T-cell (primary cell): ENCODE measurements around the gene PIK3R6. TPM values are rescaled to one million over a fixed set of nuclear protein-coding genes. Genes with fewer than 3 reads are reported as not detected.

ENCODE experiments used
- ATAC-seq, 4 experiments: fragments of 200-7000 bp in 3 of 4; fragments of 150-1000 bp in 1 of 4; cut with Tn5 transposase; replicated peaks in 1 of 4; 1 replicate in 3 of 4; 2 replicates in 1 of 4; pipeline ENCODE4 v1.10.0; 2021; ENCODE audit warnings: moderate library complexity in 3 of 4, mild to moderate bottlenecking in 2 of 4, moderate number of reproducible peaks in 1 of 4
- CTCF ChIA-PET, 2 donors: fragments of 300-600 bp; sonication (Branson Sonifier 250); formaldehyde crosslinking; loops; one replicate each; lab custom pipeline; 2022; ENCODE audit warnings: antibody characterized with exemption in 2 of 2; lab: Charles Lee
- POLR2A ChIA-PET, 2 donors: fragments of 300-600 bp; sonication (Branson Sonifier 250); formaldehyde crosslinking; loops; one replicate each; lab custom pipeline; 2022; ENCODE audit warnings: antibody characterized with exemption in 2 of 2; lab: Charles Lee
- DNase-seq, 35 experiments: peaks; one replicate each; pipeline versions ENCODE4 v3.0.0 to v3.0.0-alpha.2; 2013 to 2023
- H3K27ac ChIP-seq: one replicate; pipeline ENCODE4 v1.5.1; 2013; ENCODE audit warnings: low read length
- H3K27me3 ChIP-seq, 2 experiments: replicated peaks in 1 of 2; 1 replicate in 1 of 2; 2 replicates in 1 of 2; pipeline versions ENCODE4 v1.6.1 to v1.7.0; 2013; ENCODE audit warnings: low read length in 1 of 2, mixed read lengths in 1 of 2; ENCODE audit not compliant: control insufficient read depth in 2 of 2, insufficient read depth in 2 of 2; ENCODE audit errors: extremely low read depth in 1 of 2
- H3K36me3 ChIP-seq, 2 donors: 1 replicate in 1 of 2; 2 replicates in 1 of 2; pipeline versions ENCODE4 v1.6.1 to v1.7.0; 2013; ENCODE audit warnings: low read length in 1 of 2; ENCODE audit not compliant: control insufficient read depth in 2 of 2, insufficient read depth in 1 of 2; ENCODE audit errors: extremely low read depth in 1 of 2
- H3K4me1 ChIP-seq, 2 experiments: 1 replicate in 1 of 2; 2 replicates in 1 of 2; pipeline versions ENCODE4 v1.6.1 to v1.7.0; 2013; ENCODE audit warnings: low read length in 2 of 2, mixed read lengths in 1 of 2; ENCODE audit not compliant: insufficient read depth in 2 of 2, control insufficient read depth in 1 of 2; ENCODE audit errors: extremely low read depth in 1 of 2
- H3K4me3 ChIP-seq, 2 donors: 1 replicate in 1 of 2; 2 replicates in 1 of 2; pipeline versions ENCODE4 v1.5.1 to v1.7.0; 2013; ENCODE audit warnings: mild to moderate bottlenecking in 2 of 2, low read length in 1 of 2, moderate library complexity in 1 of 2; ENCODE audit not compliant: control insufficient read depth in 1 of 2; ENCODE audit errors: extremely low read depth in 1 of 2
- H3K9me3 ChIP-seq: 2 replicates; pipeline ENCODE4 v1.7.0; 2013
- H3K27ac Mint-ChIP-seq, 2 donors: one replicate each; pipeline ENCODE4 v1.8.0; 2020 to 2021; ENCODE audit warnings: mild to moderate bottlenecking in 2 of 2, mixed read lengths in 2 of 2
- H3K27me3 Mint-ChIP-seq, 2 donors: one replicate each; pipeline ENCODE4 v1.8.0; 2021 to 2022; ENCODE audit warnings: mixed read lengths in 2 of 2
- H3K36me3 Mint-ChIP-seq: one replicate; pipeline ENCODE4 v1.8.0; 2021; ENCODE audit warnings: mixed read lengths
- H3K4me1 Mint-ChIP-seq, 3 donors: one replicate each; pipeline ENCODE4 v1.8.0; 2020 to 2022; ENCODE audit warnings: mixed read lengths in 3 of 3, mild to moderate bottlenecking in 1 of 3
- H3K4me3 Mint-ChIP-seq, 3 donors: one replicate each; pipeline ENCODE4 v1.8.0; 2020 to 2022; ENCODE audit warnings: mild to moderate bottlenecking in 3 of 3, mixed read lengths in 3 of 3, moderate library complexity in 3 of 3
- H3K9me3 Mint-ChIP-seq, 3 donors: one replicate each; pipeline ENCODE4 v1.8.0; 2020 to 2022; ENCODE audit warnings: mixed read lengths in 3 of 3
- WGBS: methylation state at CpG from one replicate; pipeline ENCODE4 v1.1.5; 2013; ENCODE audit warnings: missing lambda C conversion rate; ENCODE audit not compliant: insufficient coverage; 5-methylcytosine and 5-hydroxymethylcytosine counted together
- total RNA-seq, 35 experiments: library from RNA in 6 of 35; stranded (reverse) in 6 of 35; fragments of 120-200 nt in 1 of 35; gene quantifications; one replicate each; pipeline versions ENCODE4 v1.2.1 to v1.2.4 and lab custom pipeline; 2013 to 2026

PIK3R6 gene
- total RNA-seq, 5 donors from 2014 or later (not counting 1 experiment from before 2014, with no cell fraction given) = 0.53 to 1.4 (median 0.72) TPM

- ATAC-seq = peak in 2 of 4 experiments; percentile 32 to 61
- Mint-ChIP-seq H3K27me3 (no peaks in the 10 kb centered on the region), H3K27ac (no peak overlapping the region), H3K4me3 (no peak overlapping the region), H3K4me1 (peaks cover 0 to 6% (median 0%) of the 10 kb centered on the region in 3 donors), H3K36me3 (peaks cover 6% of the 10 kb centered on the region), H3K9me3 (peaks cover 0 to 5% (median 0%) of the 10 kb centered on the region in 3 donors)
- no peaks in the 10 kb centered on the region for H3K4me1 ChIP-seq
- peak in 2 of 35 experiments; percentile 2 to 24 for DNase-seq
- CTCF ChIA-PET = no interaction called here
- no peaks in the 10 kb centered on the region for H3K9me3 ChIP-seq
- H3K27ac ChIP-seq = no peak overlapping the region
- no peaks in the 10 kb centered on the region for H3K36me3 ChIP-seq
- POLR2A ChIA-PET = no interaction called here
- H3K4me3 ChIP-seq = no peak overlapping the region
- no peaks in the 10 kb centered on the region for H3K27me3 ChIP-seq
Measured at GRCh38 chr17:8846768-8847211, 20.7 kb downstream of the PIK3R6 start.

GRCh38 chr17:8844229-8845218 lies 22.9 kb downstream of the PIK3R6 start:
- Mint-ChIP-seq H3K36me3 (peaks cover 6% of the 10 kb centered on the region), H3K4me1 (peaks cover 0 to 6% (median 0%) of the 10 kb centered on the region in 3 donors), H3K9me3 (peaks cover 0 to 5% (median 0%) of the 10 kb centered on the region in 3 donors), H3K27me3 (no peaks in the 10 kb centered on the region), H3K27ac (no peak overlapping the region), H3K4me3 (no peak overlapping the region)
- no peaks in the 10 kb centered on the region for H3K27me3 ChIP-seq
- DNase-seq = no peak
- CTCF ChIA-PET = interaction anchor here in 1 of 2 donors (1.2 kb wide), 1 partner anchor 23 kb away, joined by 3 read pairs; the partner anchor contains the start of gene PIK3R6
- no peak overlapping the region for H3K27ac ChIP-seq
- no peak for ATAC-seq
- no peaks in the 10 kb centered on the region for H3K9me3 ChIP-seq
- H3K4me3 ChIP-seq = no peak overlapping the region
- POLR2A ChIA-PET = interaction anchor here in 1 of 2 donors (0.6 kb wide), 1 partner anchor 76 kb away, joined by 4 read pairs; no protein-coding TSS in a partner anchor
- 100% methylated on average over 1 of the region's 9 CpGs for WGBS
- no peaks in the 10 kb centered on the region for H3K36me3 ChIP-seq
- H3K4me1 ChIP-seq = no peaks in the 10 kb centered on the region

- H3K9me3 Mint-ChIP-seq = peaks cover 0 to 5% (median 0%) of the 10 kb centered on the region in 3 donors
- Histone ChIP-seq H3K27me3 (no peaks in the 10 kb centered on the region), H3K36me3 (peaks cover 0 to 4% of the 10 kb centered on the region in 2 donors), H3K4me1 (no peaks in the 10 kb centered on the region), H3K4me3 (no peak overlapping the region), H3K27ac (no peak overlapping the region), H3K9me3 (no peaks in the 10 kb centered on the region)
- no peak overlapping the region for H3K4me3 Mint-ChIP-seq
- DNase-seq (no peak), ATAC-seq (no peak)
- H3K27ac Mint-ChIP-seq = no peak overlapping the region
- POLR2A ChIA-PET = no interaction called here
- H3K36me3 Mint-ChIP-seq = peaks cover 6% of the 10 kb centered on the region
- CTCF ChIA-PET = interaction anchor here in 1 of 2 donors (0.5 kb wide), 1 partner anchor 229 kb away, joined by 3 read pairs; no protein-coding TSS in a partner anchor
- 61% methylated on average over 2 of the region's 2 CpGs for WGBS
- no peaks in the 10 kb centered on the region for H3K27me3 Mint-ChIP-seq
- peaks cover 0 to 6% (median 0%) of the 10 kb centered on the region in 3 donors for H3K4me1 Mint-ChIP-seq
Measured at GRCh38 chr17:8843344-8843743, 24.1 kb downstream of the PIK3R6 start.

GRCh38 chr17:8841844-8842243 lies 25.6 kb downstream of the PIK3R6 start:
- Mint-ChIP-seq H3K9me3 (peaks cover 0 to 5% (median 0%) of the 10 kb centered on the region in 3 donors), H3K27ac (no peak overlapping the region), H3K36me3 (peaks cover 6% of the 10 kb centered on the region), H3K4me3 (no peak overlapping the region), H3K4me1 (peaks cover 0 to 6% (median 0%) of the 10 kb centered on the region in 3 donors), H3K27me3 (no peaks in the 10 kb centered on the region)
- WGBS = 100% methylated on average over 1 of the region's 4 CpGs
- Histone ChIP-seq H3K4me3 (no peak overlapping the region), H3K36me3 (peaks cover 0 to 4% of the 10 kb centered on the region in 2 donors), H3K9me3 (no peaks in the 10 kb centered on the region), H3K27ac (no peak overlapping the region), H3K27me3 (no peaks in the 10 kb centered on the region), H3K4me1 (no peaks in the 10 kb centered on the region)
- DNase-seq (no peak), ATAC-seq (no peak)
- ChIA-PET CTCF (no interaction called here), POLR2A (no interaction called here)

GRCh38 chr17:8839410-8839935 lies 28.0 kb downstream of the PIK3R6 start:
- Histone ChIP-seq H3K4me1 (no peaks in the 10 kb centered on the region), H3K36me3 (peaks cover 0 to 11% of the 10 kb centered on the region in 2 donors), H3K27me3 (no peaks in the 10 kb centered on the region), H3K9me3 (no peaks in the 10 kb centered on the region), H3K27ac (no peak overlapping the region), H3K4me3 (no peak overlapping the region)
- H3K4me3 Mint-ChIP-seq = no peak overlapping the region
- ChIA-PET POLR2A (no interaction called here), CTCF (no interaction called here)
- no peak overlapping the region for H3K27ac Mint-ChIP-seq
- H3K4me1 Mint-ChIP-seq = peaks cover 0 to 6% (median 0%) of the 10 kb centered on the region in 3 donors
- ATAC-seq (no peak), DNase-seq (no peak)
- peaks cover 4% of the 10 kb centered on the region for H3K36me3 Mint-ChIP-seq
- H3K9me3 Mint-ChIP-seq = no peaks in the 10 kb centered on the region
- WGBS = 86% methylated on average over 2 of the region's 11 CpGs
- no peaks in the 10 kb centered on the region for H3K27me3 Mint-ChIP-seq

GRCh38 chr17:8838551-8839095 lies 28.9 kb downstream of the PIK3R6 start:
- DNase-seq = no peak
- no peaks in the 10 kb centered on the region for H3K9me3 Mint-ChIP-seq
- H3K27ac ChIP-seq = no peak overlapping the region

More at GRCh38 chr17:8838551-8839095, 28.9 kb downstream of the PIK3R6 start:
- H3K36me3 Mint-ChIP-seq = peaks cover 4% of the 10 kb centered on the region
- H3K27me3 Mint-ChIP-seq = no peaks in the 10 kb centered on the region
- Histone ChIP-seq H3K9me3 (no peaks in the 10 kb centered on the region), H3K27me3 (no peaks in the 10 kb centered on the region), H3K36me3 (peaks cover 0 to 11% of the 10 kb centered on the region in 2 donors), H3K4me3 (no peak overlapping the region), H3K4me1 (no peaks in the 10 kb centered on the region)
- no peak for ATAC-seq
- 93% methylated on average over 10 of the region's 12 CpGs for WGBS
- H3K4me3 Mint-ChIP-seq = no peak overlapping the region
- no peak overlapping the region for H3K27ac Mint-ChIP-seq
- ChIA-PET POLR2A (no interaction called here), CTCF (no interaction called here)
- peaks cover 0 to 6% (median 0%) of the 10 kb centered on the region in 3 donors for H3K4me1 Mint-ChIP-seq
